PFSK-1 (cell line): ENCODE data around the gene PDZD2.

Experiments
- POLR2AphosphoS5 ChIP-seq: IDR thresholded peaks from 2 replicates; pipeline ENCODE4 v1.6.1; 2012; ENCODE audit warnings: low read depth, mild to moderate bottlenecking, control low read depth, low read length, moderate library complexity
- REST ChIP-seq, 2 experiments: IDR thresholded peaks; 2 replicates each; pipeline versions ENCODE4 v1.6.1 to v1.8.0; 2011 to 2012; ENCODE audit warnings: low read depth in 2 of 2, low read length in 2 of 2, control low read depth in 1 of 2, inconsistent platforms in 1 of 2, mild to moderate bottlenecking in 1 of 2, moderate library complexity in 1 of 2; ENCODE audit not compliant: insufficient read depth in 1 of 2
- SIN3A ChIP-seq: IDR thresholded peaks from 2 replicates; pipeline ENCODE4 v1.6.1; 2012; ENCODE audit warnings: mild to moderate bottlenecking, low read length, moderate library complexity, borderline replicate concordance; ENCODE audit not compliant: insufficient read depth

GRCh38 chr5:31736127-31736526 is 97.2 kb downstream of the PDZD2 start:
- TF ChIP-seq POLR2AphosphoS5 (no peak), REST (IDR thresholded peaks at IDR 0.05; ENCODE audit: insufficient read depth in 1 of 2, low read depth in 2 of 2, low read length in 2 of 2) (no peak), SIN3A (no peak)
